WTC11 (cell line): Measurements from ENCODE around the gene CSRP3. TPM values are rescaled to one million over a fixed set of nuclear protein-coding genes. Genes with fewer than 3 reads are reported as not detected.

Experiments used
- ATAC-seq: fragments of 200-7000 bp; cut with Tn5 transposase; 2 replicates; pipeline ENCODE4 v1.10.0; 2021; ENCODE audit warnings: mild to moderate bottlenecking, moderate library complexity
- CTCF ChIA-PET: fragments of 300-600 bp; sonication (Branson Sonifier 250); formaldehyde crosslinking; loops from one replicate; lab custom pipeline; 2021; ENCODE audit warnings: antibody characterized with exemption; lab: Charles Lee
- POLR2A ChIA-PET: fragments of 350-600 bp; sonication (Branson Sonifier 250); formaldehyde crosslinking; loops from one replicate; lab custom pipeline; 2021; ENCODE audit warnings: antibody characterized with exemption; lab: Charles Lee
- DNase-seq: peaks from one replicate; pipeline ENCODE4 v3.0.0; 2021; ENCODE audit warnings: low spot score
- H3K27ac Mint-ChIP-seq: 2 replicates; pipeline ENCODE4 v1.8.0; 2021; ENCODE audit warnings: mixed read lengths
- H3K27me3 Mint-ChIP-seq: 2 replicates; pipeline ENCODE4 v1.8.0; 2021; ENCODE audit warnings: low read depth, mild to moderate bottlenecking, moderate library complexity, mixed read lengths
- H3K36me3 Mint-ChIP-seq: 2 replicates; pipeline ENCODE4 v1.8.0; 2021; ENCODE audit warnings: mixed read lengths
- H3K4me1 Mint-ChIP-seq: 2 replicates; pipeline ENCODE4 v1.8.0; 2022; ENCODE audit warnings: mixed read lengths
- H3K4me3 Mint-ChIP-seq: 2 replicates; pipeline ENCODE4 v1.8.0; 2021; ENCODE audit warnings: mild to moderate bottlenecking, moderate library complexity, mixed read lengths
- H3K9me3 Mint-ChIP-seq: 2 replicates; pipeline ENCODE4 v1.8.0; 2021; ENCODE audit warnings: mixed read lengths
- KAT7 ChIP-seq: sonication (generic); formaldehyde crosslinking; IDR thresholded peaks from 2 replicates; pipeline ENCODE4 v1.8.1; 2023; ENCODE audit warnings: missing genetic modification reagents, mild to moderate bottlenecking, borderline replicate concordance
- MLX ChIP-seq: sonication (generic); formaldehyde crosslinking; IDR thresholded peaks from 2 replicates; pipeline ENCODE4 v1.8.1; 2023; ENCODE audit warnings: mild to moderate bottlenecking, missing genetic modification reagents, moderate library complexity
- MXD4 ChIP-seq: fragments of 250-450 bp; sonication (Bioruptor Pico); IDR thresholded peaks from 2 replicates; pipeline ENCODE4 v1.8.0; 2021; ENCODE audit warnings: mild to moderate bottlenecking, moderate library complexity, borderline replicate concordance
- NR2C2 ChIP-seq: sonication (generic); formaldehyde crosslinking; IDR thresholded peaks from 2 replicates; pipeline ENCODE4 v1.8.0; 2022; ENCODE audit warnings: mild to moderate bottlenecking, missing genetic modification reagents
- PRDM15 ChIP-seq: sonication (generic); formaldehyde crosslinking; IDR thresholded peaks from 2 replicates; pipeline ENCODE4 v1.8.0; 2022; ENCODE audit warnings: missing genetic modification reagents
- PRRX2 ChIP-seq: fragments of 250-450 bp; sonication (Bioruptor Pico); IDR thresholded peaks from 2 replicates; pipeline ENCODE4 v1.8.0; 2021; ENCODE audit warnings: mild to moderate bottlenecking
- SP1 ChIP-seq: sonication (generic); formaldehyde crosslinking; conservative IDR thresholded peaks from 2 replicates; pipeline ENCODE4 v1.8.1; 2022; ENCODE audit warnings: missing genetic modification reagents
- STAT6 ChIP-seq: sonication (generic); formaldehyde crosslinking; conservative IDR thresholded peaks from 2 replicates; pipeline ENCODE4 v1.8.1; 2023; ENCODE audit warnings: mild to moderate bottlenecking, low read depth, missing genetic modification reagents, moderate library complexity
- TCF7 ChIP-seq: sonication (generic); formaldehyde crosslinking; IDR thresholded peaks from 2 replicates; pipeline ENCODE4 v1.8.0; 2022; ENCODE audit warnings: mild to moderate bottlenecking, low read depth, missing genetic modification reagents, moderate library complexity
- USF2 ChIP-seq: sonication (generic); formaldehyde crosslinking; IDR thresholded peaks from 2 replicates; pipeline ENCODE4 v1.8.1; 2023; ENCODE audit warnings: mild to moderate bottlenecking, missing genetic modification reagents, moderate library complexity
- ZBTB21 ChIP-seq: sonication (generic); formaldehyde crosslinking; IDR thresholded peaks from 2 replicates; pipeline ENCODE4 v1.8.1; 2023; ENCODE audit warnings: mild to moderate bottlenecking, missing genetic modification reagents, borderline replicate concordance
- ZBTB43 ChIP-seq: sonication (generic); formaldehyde crosslinking; IDR thresholded peaks from 2 replicates; pipeline ENCODE4 v1.8.1; 2023; ENCODE audit warnings: mild to moderate bottlenecking, missing genetic modification reagents
- ZNF121 ChIP-seq: sonication (generic); formaldehyde crosslinking; IDR thresholded peaks from 2 replicates; pipeline ENCODE4 v1.8.0; 2023; ENCODE audit warnings: missing genetic modification reagents
- ZNF232 ChIP-seq: sonication (generic); formaldehyde crosslinking; IDR thresholded peaks from 2 replicates; pipeline ENCODE4 v1.8.0; 2022; ENCODE audit warnings: mild to moderate bottlenecking, missing genetic modification reagents
- ZNF532 ChIP-seq: fragments of 250-450 bp; sonication (Bioruptor Pico); IDR thresholded peaks from 2 replicates; pipeline ENCODE4 v1.9.0; 2021; ENCODE audit warnings: mild to moderate bottlenecking, borderline replicate concordance
- ZSCAN18 ChIP-seq: fragments of 250-450 bp; sonication (Bioruptor Pico); IDR thresholded peaks from 2 replicates; pipeline ENCODE4 v2.1.2; 2022; ENCODE audit warnings: mild to moderate bottlenecking, moderate library complexity
- total RNA-seq: library from RNA; stranded (reverse); gene quantifications from 3 replicates; pipeline ENCODE4 v1.2.3, GENCODE V29; 2021

The CSRP3 gene
- total RNA-seq, 1 experiment from 2014 or later = not detected

- H3K4me3 Mint-ChIP-seq = no peak overlapping the region
- no peak for DNase-seq
- no peak overlapping the region for H3K27ac Mint-ChIP-seq
- CTCF ChIA-PET = interaction anchor here (0.6 to 2.9 kb wide), 2 partner anchors 9 to 15 kb away, joined by 3 to 11 read pairs; no protein-coding TSS in a partner anchor
- peaks cover 49% of the 10 kb centered on the region for H3K27me3 Mint-ChIP-seq
- POLR2A ChIA-PET = no interaction called here
- peaks cover 6% of the 10 kb centered on the region for H3K4me1 Mint-ChIP-seq
- TF ChIP-seq ZNF232 (CRISPR knock-in tag) = no peak
- TF ChIP-seq STAT6 (CRISPR knock-in tag) = no peak
- H3K36me3 Mint-ChIP-seq = peaks cover 14% of the 10 kb centered on the region
- no peak for ATAC-seq
- H3K9me3 Mint-ChIP-seq = peaks cover 23% of the 10 kb centered on the region
Measured at GRCh38 chr11:19244621-19245020, 42.8 kb upstream of the CSRP3 start.

- Mint-ChIP-seq H3K36me3 (peaks cover 12% of the 10 kb centered on the region; the same call in 1 of the 2 replicates), H3K9me3 (peaks cover 18% of the 10 kb centered on the region), H3K27me3 (peaks cover 44% of the 10 kb centered on the region), H3K27ac (no peak overlapping the region), H3K4me1 (peaks cover 9% of the 10 kb centered on the region), H3K4me3 (no peak overlapping the region)
- CTCF ChIA-PET = interaction anchor here (0.6 to 2.9 kb wide), 2 partner anchors 8 to 15 kb away, joined by 3 to 11 read pairs; no protein-coding TSS in a partner anchor
- POLR2A ChIA-PET = no interaction called here
- no peak for ATAC-seq
- no peak for DNase-seq
- TF ChIP-seq ZNF532 (CRISPR knock-in tag) (no peak), NR2C2 (CRISPR knock-in tag) (no peak), MLX (no peak), USF2 (CRISPR knock-in tag) (no peak), MXD4 (CRISPR knock-in tag) (no peak), KAT7 (CRISPR knock-in tag) (no peak), SP1 (CRISPR knock-in tag) (no peak), ZBTB21 (CRISPR knock-in tag) (no peak), PRDM15 (no peak), PRRX2 (CRISPR knock-in tag) (no peak), ZSCAN18 (CRISPR knock-in tag) (no peak), ZBTB43 (no peak), TCF7 (CRISPR knock-in tag) (no peak), STAT6 (CRISPR knock-in tag) (no peak), ZNF121 (no peak)
Measured at GRCh38 chr11:19244084-19244483, 42.3 kb upstream of the CSRP3 start.
